SK-N-SH (cell line): ENCODE measurements around the gene DMRTB1. TPM values are rescaled to one million over a fixed set of nuclear protein-coding genes. Genes with fewer than 3 reads are reported as not detected.

ENCODE experiments used
- CTCF ChIA-PET: fragments of 300-600, 350-600 bp; formaldehyde crosslinking; extraction: SDS; loops from one replicate; lab custom pipeline; 2021; lab: Yijun Ruan, JAX
- POLR2A ChIA-PET: fragments of 350-600 bp; sonication (Branson Sonifier 250); formaldehyde crosslinking; extraction: SDS; loops from one replicate; lab custom pipeline; 2020; ENCODE audit warnings: antibody characterized with exemption, inconsistent platforms; lab: Yijun Ruan, JAX
- DNase-seq: peaks from one replicate; pipeline ENCODE4 v3.0.0; 2012
- H2AFZ ChIP-seq: fragments of 200-600 bp; sonication (generic); 2 replicates; pipeline ENCODE4 v1.8.1; 2016; ENCODE audit warnings: antibody characterized with exemption, mild to moderate bottlenecking, low read depth
- H3F3A ChIP-seq: fragments of 200-600 bp; sonication (generic); replicated peaks from 2 replicates; pipeline ENCODE3; 2016; ENCODE audit warnings: antibody characterized with exemption, mild to moderate bottlenecking; ENCODE audit not compliant: insufficient read depth
- H3K27ac ChIP-seq, 2 experiments: fragments of 200-500 bp in 1 of 2; fragments of 200-600 bp in 1 of 2; sonication (Bioruptor generic) in 1 of 2; sonication (generic), shearing (Covaris generic) in 1 of 2; 2 replicates each; pipeline versions ENCODE4 v1.5.1 to v1.6.1; 2014 to 2016; ENCODE audit warnings: low read depth in 2 of 2, inconsistent platforms in 1 of 2, low read length in 1 of 2, mild to moderate bottlenecking in 1 of 2, mixed read lengths in 1 of 2
- H3K27me3 ChIP-seq: fragments of 200-600 bp; sonication (generic), shearing (Covaris generic); 2 replicates; pipeline ENCODE4 v1.6.1; 2016; ENCODE audit warnings: mixed run types; ENCODE audit not compliant: insufficient read depth
- H3K36me3 ChIP-seq, 2 experiments: fragments of 200-500 bp in 1 of 2; fragments of 200-600 bp in 1 of 2; sonication (Bioruptor generic) in 1 of 2; sonication (generic) in 1 of 2; replicated peaks in 1 of 2; 2 replicates each; pipeline versions ENCODE3 to v1.5.1; 2014 to 2016; ENCODE audit warnings: low read length in 1 of 2, mild to moderate bottlenecking in 1 of 2; ENCODE audit not compliant: insufficient read depth in 2 of 2, control insufficient read depth in 1 of 2
- H3K4me1 ChIP-seq, 2 experiments: fragments of 200-500 bp in 1 of 2; fragments of 200-600 bp in 1 of 2; sonication (Bioruptor generic) in 1 of 2; sonication (generic), shearing (Covaris generic) in 1 of 2; 2 replicates each; pipeline versions ENCODE4 v1.5.1 to v1.6.1; 2014 to 2016; ENCODE audit warnings: low read depth in 1 of 2, low read length in 1 of 2, mixed run types in 1 of 2; ENCODE audit not compliant: insufficient read depth in 2 of 2, control insufficient read depth in 1 of 2
- H3K4me2 ChIP-seq: fragments of 200-600 bp; sonication (generic), shearing (Covaris generic); 2 replicates; pipeline ENCODE4 v1.6.1; 2017; ENCODE audit warnings: mixed run types
- H3K4me3 ChIP-seq, 2 experiments: fragments of 200-500 bp in 1 of 2; fragments of 200-600 bp in 1 of 2; sonication (Bioruptor generic) in 1 of 2; sonication (generic), shearing (Covaris generic) in 1 of 2; 2 replicates each; pipeline versions ENCODE4 v1.5.1 to v1.8.1; 2014 to 2016; ENCODE audit warnings: low read depth in 2 of 2, inconsistent platforms in 1 of 2, low read length in 1 of 2, mild to moderate bottlenecking in 1 of 2, mixed read lengths in 1 of 2, moderate library complexity in 1 of 2
- H3K79me2 ChIP-seq: fragments of 200-600 bp; sonication (generic); 2 replicates; pipeline ENCODE4 v1.8.1; 2017; ENCODE audit warnings: mild to moderate bottlenecking; ENCODE audit not compliant: insufficient read depth
- H3K9ac ChIP-seq: fragments of 200-600 bp; sonication (generic); 2 replicates; pipeline ENCODE4 v1.6.1; 2017; ENCODE audit warnings: mixed run types
- H3K9me2 ChIP-seq: fragments of 200-600 bp; sonication (generic); 2 replicates; pipeline ENCODE4 v1.6.1; 2017; ENCODE audit warnings: mixed run types
- H3K9me3 ChIP-seq: fragments of 200-600 bp; sonication (generic); 2 replicates; pipeline ENCODE4 v1.6.1; 2017; ENCODE audit warnings: mixed run types, mild to moderate bottlenecking, moderate library complexity
- H4K20me1 ChIP-seq: fragments of 200-600 bp; sonication (generic); 2 replicates; pipeline ENCODE4 v1.6.1; 2017; ENCODE audit warnings: mild to moderate bottlenecking, mixed run types; ENCODE audit not compliant: insufficient read depth
- CHD2 ChIP-seq: fragments of 150-350 bp; IDR thresholded peaks from 2 replicates; pipeline ENCODE4 v1.6.1; 2018; ENCODE audit warnings: low read length; ENCODE audit not compliant: partially characterized antibody
- ELF1 ChIP-seq: IDR thresholded peaks from 2 replicates; pipeline ENCODE4 v1.4.0; 2012
- EP300 ChIP-seq, 2 experiments: IDR thresholded peaks; 2 replicates each; pipeline versions ENCODE4 v1.4.0 to v1.6.1; 2012; ENCODE audit warnings: borderline replicate concordance in 1 of 2, low read depth in 1 of 2, low read length in 1 of 2
- EZH2phosphoT487 ChIP-seq: fragments of 200-600 bp; sonication (generic); IDR thresholded peaks from 2 replicates; pipeline ENCODE4 v1.6.1; 2017; ENCODE audit warnings: low read depth, mixed run types, mild to moderate bottlenecking, antibody characterized with exemption, moderate library complexity, borderline replicate concordance
- FOXJ3 ChIP-seq: sonication (generic); formaldehyde crosslinking; IDR thresholded peaks from 2 replicates; pipeline ENCODE4 v1.5.1; 2020; ENCODE audit warnings: mild to moderate bottlenecking, missing genetic modification reagents
- GABPA ChIP-seq: IDR thresholded peaks from 2 replicates; pipeline ENCODE4 v1.4.0; 2012; ENCODE audit warnings: low read depth, mild to moderate bottlenecking
- GATA2 ChIP-seq: sonication (generic); formaldehyde crosslinking; IDR thresholded peaks from 2 replicates; pipeline ENCODE4 v1.5.0; 2020; ENCODE audit warnings: mild to moderate bottlenecking, missing genetic modification reagents
- MEF2A ChIP-seq: IDR thresholded peaks from 2 replicates; pipeline ENCODE4 v1.4.0; 2012; ENCODE audit warnings: low read depth, borderline replicate concordance
- MXI1 ChIP-seq: IDR thresholded peaks from 2 replicates; pipeline ENCODE4 v1.6.1; 2012; ENCODE audit warnings: mild to moderate bottlenecking, low read depth, low read length, improper control_type of control experiment
- POLR2AphosphoS5 ChIP-seq: IDR thresholded peaks from 2 replicates; pipeline ENCODE4 v1.6.1; 2012; ENCODE audit warnings: low read depth, low read length
- RAD21 ChIP-seq: IDR thresholded peaks from 2 replicates; pipeline ENCODE4 v1.6.1; 2012; ENCODE audit warnings: mild to moderate bottlenecking, low read length
- SIN3A ChIP-seq: IDR thresholded peaks from 2 replicates; pipeline ENCODE4 v1.6.1; 2012; ENCODE audit warnings: low read depth, mild to moderate bottlenecking, low read length, moderate library complexity, borderline replicate concordance
- TCF12 ChIP-seq: IDR thresholded peaks from 2 replicates; pipeline ENCODE4 v1.4.0; 2012
- TEAD4 ChIP-seq: IDR thresholded peaks from 2 replicates; pipeline ENCODE4 v1.4.0; 2012; ENCODE audit warnings: mild to moderate bottlenecking, borderline replicate concordance; ENCODE audit not compliant: insufficient read depth
- whole genome bisulfite sequencing: methylation state at CpG from one replicate; pipeline ENCODE4 v1.1.6; 2017; ENCODE audit warnings: low lambda C conversion rate; 5-methylcytosine and 5-hydroxymethylcytosine counted together
- polyA plus RNA-seq, 3 experiments: library from polyadenylated mRNA; depleted of rRNA; stranded (reverse); fragments of >200 nt; gene quantifications; 2 replicates each; pipeline ENCODE4 v1.2.3, GENCODE V29; 2012
- TF ChIP-seq, protein P1 (sequence below): IDR thresholded peaks from 2 replicates; pipeline ENCODE4 v1.6.1; 2012; ENCODE audit warnings: mild to moderate bottlenecking, low read depth, low read length, moderate library complexity
- TF ChIP-seq, protein P2 (sequence below): IDR thresholded peaks from 2 replicates; pipeline ENCODE4; 2012
- TF ChIP-seq, protein P3 (sequence below): IDR thresholded peaks from 2 replicates; pipeline ENCODE4 v1.4.0; 2012; ENCODE audit warnings: low read depth

DMRTB1 gene
- polyA plus RNA-seq, 1 of the 3 experiments (the other 2 are of a cell fraction): not detected

GRCh38 chr1:53460211-53460634 lies 1.0 kb downstream of the DMRTB1 start:
- CTCF ChIA-PET: interaction anchor here (0.6 to 1.4 kb wide), 4 partner anchors 10 to 294 kb away, joined by 3 to 5 read pairs (median 3); no protein-coding TSS in a partner anchor
- no peaks in the 10 kb centered on the region; the same call in 1 of the 2 replicates for H3K27me3 ChIP-seq
- TF ChIP-seq, protein P1, sequence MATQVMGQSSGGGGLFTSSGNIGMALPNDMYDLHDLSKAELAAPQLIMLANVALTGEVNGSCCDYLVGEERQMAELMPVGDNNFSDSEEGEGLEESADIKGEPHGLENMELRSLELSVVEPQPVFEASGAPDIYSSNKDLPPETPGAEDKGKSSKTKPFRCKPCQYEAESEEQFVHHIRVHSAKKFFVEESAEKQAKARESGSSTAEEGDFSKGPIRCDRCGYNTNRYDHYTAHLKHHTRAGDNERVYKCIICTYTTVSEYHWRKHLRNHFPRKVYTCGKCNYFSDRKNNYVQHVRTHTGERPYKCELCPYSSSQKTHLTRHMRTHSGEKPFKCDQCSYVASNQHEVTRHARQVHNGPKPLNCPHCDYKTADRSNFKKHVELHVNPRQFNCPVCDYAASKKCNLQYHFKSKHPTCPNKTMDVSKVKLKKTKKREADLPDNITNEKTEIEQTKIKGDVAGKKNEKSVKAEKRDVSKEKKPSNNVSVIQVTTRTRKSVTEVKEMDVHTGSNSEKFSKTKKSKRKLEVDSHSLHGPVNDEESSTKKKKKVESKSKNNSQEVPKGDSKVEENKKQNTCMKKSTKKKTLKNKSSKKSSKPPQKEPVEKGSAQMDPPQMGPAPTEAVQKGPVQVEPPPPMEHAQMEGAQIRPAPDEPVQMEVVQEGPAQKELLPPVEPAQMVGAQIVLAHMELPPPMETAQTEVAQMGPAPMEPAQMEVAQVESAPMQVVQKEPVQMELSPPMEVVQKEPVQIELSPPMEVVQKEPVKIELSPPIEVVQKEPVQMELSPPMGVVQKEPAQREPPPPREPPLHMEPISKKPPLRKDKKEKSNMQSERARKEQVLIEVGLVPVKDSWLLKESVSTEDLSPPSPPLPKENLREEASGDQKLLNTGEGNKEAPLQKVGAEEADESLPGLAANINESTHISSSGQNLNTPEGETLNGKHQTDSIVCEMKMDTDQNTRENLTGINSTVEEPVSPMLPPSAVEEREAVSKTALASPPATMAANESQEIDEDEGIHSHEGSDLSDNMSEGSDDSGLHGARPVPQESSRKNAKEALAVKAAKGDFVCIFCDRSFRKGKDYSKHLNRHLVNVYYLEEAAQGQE: no peak
- TF ChIP-seq EP300 (IDR thresholded peaks at IDR 0.05; ENCODE audit: borderline replicate concordance in 1 of 2, low read depth in 1 of 2, low read length in 1 of 2) (no peak), EZH2phosphoT487 (no peak), RAD21 (no peak), ELF1 (no peak), GABPA (no peak), TCF12 (no peak), POLR2AphosphoS5 (no peak), CHD2 (no peak), SIN3A (no peak), MEF2A (no peak), MXI1 (no peak), GATA2 (CRISPR knock-in tag) (no peak), TEAD4 (no peak), FOXJ3 (CRISPR knock-in tag) (no peak)
- TF ChIP-seq, protein P2, sequence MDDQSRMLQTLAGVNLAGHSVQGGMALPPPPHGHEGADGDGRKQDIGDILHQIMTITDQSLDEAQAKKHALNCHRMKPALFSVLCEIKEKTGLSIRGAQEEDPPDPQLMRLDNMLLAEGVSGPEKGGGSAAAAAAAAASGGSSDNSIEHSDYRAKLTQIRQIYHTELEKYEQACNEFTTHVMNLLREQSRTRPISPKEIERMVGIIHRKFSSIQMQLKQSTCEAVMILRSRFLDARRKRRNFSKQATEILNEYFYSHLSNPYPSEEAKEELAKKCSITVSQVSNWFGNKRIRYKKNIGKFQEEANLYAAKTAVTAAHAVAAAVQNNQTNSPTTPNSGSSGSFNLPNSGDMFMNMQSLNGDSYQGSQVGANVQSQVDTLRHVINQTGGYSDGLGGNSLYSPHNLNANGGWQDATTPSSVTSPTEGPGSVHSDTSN: no peak
- TF ChIP-seq, protein P3, sequence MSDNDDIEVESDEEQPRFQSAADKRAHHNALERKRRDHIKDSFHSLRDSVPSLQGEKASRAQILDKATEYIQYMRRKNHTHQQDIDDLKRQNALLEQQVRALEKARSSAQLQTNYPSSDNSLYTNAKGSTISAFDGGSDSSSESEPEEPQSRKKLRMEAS: no peak
- TF ChIP-seq, all 33 proteins: peak for 0

More at GRCh38 chr1:53460211-53460634, 1.0 kb downstream of the DMRTB1 start:
- no peaks in the 10 kb centered on the region for H3K9me3 ChIP-seq
- DNase-seq: no peak
- H3K4me2 ChIP-seq: no peak overlapping the region
- peaks cover 0 to 18% of the 10 kb centered on the region in 2 experiments; a peak in 1 of 4 replicates for H3K4me1 ChIP-seq
- WGBS: 89% methylated on average over 25 of the region's 25 CpGs
- no peaks in the 10 kb centered on the region for H3F3A ChIP-seq
- no peak overlapping the region for H3K9ac ChIP-seq
- no peak overlapping the region for H2AFZ ChIP-seq
- no peak overlapping the region for H3K4me3 ChIP-seq
- H4K20me1 ChIP-seq: no peaks in the 10 kb centered on the region
- no peaks in the 10 kb centered on the region for H3K36me3 ChIP-seq
- H3K27ac ChIP-seq: no peak overlapping the region
- no peaks in the 10 kb centered on the region for H3K9me2 ChIP-seq
- POLR2A ChIA-PET: no interaction called here
- no peaks in the 10 kb centered on the region for H3K79me2 ChIP-seq
